Uterus (tissue), 2 donors: ENCODE measurements around the gene GLS.

Experiments used
- CTCF ChIP-seq, 4 experiments: fragments of 200-600 bp in 2 of 4; fragments of 450-650 bp in 2 of 4; sonication (generic) in 2 of 4; IDR thresholded peaks; one replicate each; pipeline ENCODE4 v1.5.1; 2016 to 2019; ENCODE audit warnings: antibody characterized with exemption in 4 of 4, mild to moderate bottlenecking in 2 of 4, moderate library complexity in 1 of 4
- POLR2A ChIP-seq, 2 donors: fragments of 450-650 bp; IDR thresholded peaks; one replicate each; pipeline ENCODE4 v1.6.1; 2016; ENCODE audit warnings: antibody characterized with exemption in 2 of 2, mild to moderate bottlenecking in 1 of 2, moderate library complexity in 1 of 2

DNA sequence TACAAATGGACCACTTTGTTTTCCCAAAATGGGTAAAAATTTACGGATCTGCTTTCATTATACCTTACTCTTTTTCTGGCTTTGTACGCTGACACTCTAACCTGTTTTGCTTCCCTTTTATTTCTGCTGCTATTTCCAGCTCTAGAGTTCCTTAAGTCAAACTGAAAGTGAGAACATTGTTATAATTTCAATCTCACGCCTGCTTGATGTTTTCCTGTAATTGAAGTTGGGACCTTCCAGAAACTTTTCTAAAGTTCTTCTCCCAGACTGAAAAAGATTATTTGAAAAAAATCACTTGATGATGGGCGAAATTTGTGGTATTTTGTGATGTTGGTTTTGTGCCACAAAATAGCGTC is 1.8 kb downstream of the GLS start:
- TF ChIP-seq CTCF (IDR thresholded peaks at IDR 0.05) (no peak), POLR2A (IDR thresholded peaks at IDR 0.05) (no peak)
